Loucy (cell line): ENCODE measurements around the gene WNT11.

Experiments
- H2AFZ ChIP-seq: fragments of 200-600 bp; sonication (generic); 2 replicates; pipeline ENCODE4 v1.6.0; 2016; ENCODE audit warnings: antibody characterized with exemption, mild to moderate bottlenecking, low read length, moderate library complexity
- H3F3A ChIP-seq: fragments of 200-600 bp; 2 replicates; pipeline ENCODE4 v1.6.0; 2016; ENCODE audit warnings: antibody characterized with exemption, low read depth, mild to moderate bottlenecking
- H3K27me3 ChIP-seq: fragments of 200-600 bp; sonication (generic); 2 replicates; pipeline ENCODE4 v1.6.1; 2014; ENCODE audit warnings: low read length, mild to moderate bottlenecking; ENCODE audit not compliant: insufficient read depth, poor library complexity, severe bottlenecking
- H3K36me3 ChIP-seq: fragments of 200-600 bp; sonication (generic); 2 replicates; pipeline ENCODE4 v1.6.1; 2016; ENCODE audit warnings: low read length; ENCODE audit not compliant: insufficient read depth
- H3K4me1 ChIP-seq: fragments of 200-600 bp; sonication (generic); 2 replicates; pipeline ENCODE4 v1.5.1; 2014; ENCODE audit warnings: low read length, mild to moderate bottlenecking; ENCODE audit not compliant: insufficient read depth, poor library complexity, severe bottlenecking
- H3K4me2 ChIP-seq: fragments of 200-600 bp; sonication (generic); 2 replicates; pipeline ENCODE4 v1.6.0; 2014; ENCODE audit warnings: antibody characterized with exemption, low read length, low read depth, mild to moderate bottlenecking; ENCODE audit not compliant: poor library complexity, severe bottlenecking
- H3K4me3 ChIP-seq: fragments of 200-600 bp; sonication (generic); 2 replicates; pipeline ENCODE4 v1.5.1; 2014; ENCODE audit warnings: low read length, mild to moderate bottlenecking, mixed read lengths; ENCODE audit not compliant: poor library complexity, severe bottlenecking
- H3K79me2 ChIP-seq: fragments of 200-600 bp; sonication (generic); 2 replicates; pipeline ENCODE4 v1.6.1; 2014; ENCODE audit warnings: low read length; ENCODE audit not compliant: insufficient read depth
- H3K9ac ChIP-seq: fragments of 200-600 bp; sonication (generic); 2 replicates; pipeline ENCODE4 v1.6.0; 2014; ENCODE audit warnings: mild to moderate bottlenecking, low read depth, low read length, moderate library complexity; ENCODE audit not compliant: poor library complexity, severe bottlenecking
- H3K9me2 ChIP-seq: fragments of 200-600 bp; sonication (generic); replicated peaks from 2 replicates; pipeline ENCODE4 v1.6.1; 2016; ENCODE audit warnings: low read depth, low read length, mixed read lengths
- H3K9me3 ChIP-seq: fragments of 200-600 bp; sonication (generic); 2 replicates; pipeline ENCODE4 v1.6.1; 2014; ENCODE audit warnings: mild to moderate bottlenecking, antibody characterized with exemption, low read length, low read depth; ENCODE audit not compliant: insufficient read depth
- H4K20me1 ChIP-seq: fragments of 200-600 bp; sonication (generic); 2 replicates; pipeline ENCODE4 v1.6.0; 2014; ENCODE audit warnings: antibody characterized with exemption, low read length, mild to moderate bottlenecking; ENCODE audit not compliant: insufficient read depth, poor library complexity, severe bottlenecking
- CTCF ChIP-seq: fragments of 200-600 bp; sonication (generic); conservative IDR thresholded peaks from 2 replicates; pipeline ENCODE4 v1.5.1; 2014; ENCODE audit warnings: mild to moderate bottlenecking, antibody characterized with exemption, low read length
- EZH2phosphoT487 ChIP-seq: fragments of 200-600 bp; IDR thresholded peaks from 2 replicates; pipeline ENCODE4 v1.6.1; 2018; ENCODE audit warnings: antibody characterized with exemption, mild to moderate bottlenecking, moderate library complexity, borderline replicate concordance

Gene WNT11

DNA sequence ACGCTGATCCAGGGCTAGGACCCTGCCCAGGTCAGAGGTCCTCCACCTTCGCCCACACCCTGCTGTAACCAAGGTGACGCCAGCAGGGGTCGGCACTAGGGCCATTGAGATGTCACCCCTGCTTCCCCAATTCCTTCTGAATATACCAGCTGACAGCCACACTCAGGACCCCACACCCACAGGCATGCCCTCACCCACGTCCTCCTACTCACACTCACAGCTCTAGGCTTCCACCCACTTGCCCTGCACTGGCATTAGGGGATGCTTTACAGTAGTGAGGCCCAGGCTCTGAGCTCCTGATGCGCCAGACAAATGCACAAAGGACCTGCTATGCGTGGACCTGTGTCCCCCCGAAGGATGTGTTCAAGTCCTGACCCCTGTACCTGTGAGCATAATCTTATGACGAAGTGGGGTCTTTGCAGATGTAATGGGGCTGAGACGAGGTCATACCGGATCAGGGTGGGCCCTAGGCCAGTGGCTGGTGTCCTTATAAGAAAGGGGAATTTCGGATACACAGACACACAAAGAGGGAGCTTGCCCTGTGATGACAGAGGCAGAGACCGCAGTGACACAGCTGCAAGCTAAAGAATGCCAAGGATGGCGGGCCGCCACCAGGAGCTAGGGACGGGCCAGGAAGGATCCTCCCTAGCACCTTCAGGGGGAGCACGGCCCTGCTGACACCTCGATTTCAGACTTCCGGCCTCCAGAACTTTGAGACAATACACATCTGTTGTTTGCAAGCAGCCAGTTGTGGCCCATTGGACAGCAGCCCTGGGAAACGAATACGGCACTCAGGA lies 11.2 kb downstream of the WNT11 start:
- Histone ChIP-seq H3F3A (no peaks in the 10 kb centered on the region), H3K9ac (no peak overlapping the region), H3K4me3 (no peak overlapping the region), H3K27me3 (no peaks in the 10 kb centered on the region), H2AFZ (no peak overlapping the region), H4K20me1 (no peaks in the 10 kb centered on the region), H3K9me3 (no peaks in the 10 kb centered on the region), H3K36me3 (no peaks in the 10 kb centered on the region), H3K9me2 (no peaks in the 10 kb centered on the region), H3K4me2 (no peak overlapping the region), H3K79me2 (no peaks in the 10 kb centered on the region), H3K4me1 (no peaks in the 10 kb centered on the region)
- TF ChIP-seq EZH2phosphoT487 (no peak), CTCF (no peak)

- H3K9me2 ChIP-seq, result no peaks in the 10 kb centered on the region
- no peaks in the 10 kb centered on the region for H3K9me3 ChIP-seq
- no peak overlapping the region for H3K4me3 ChIP-seq
- H4K20me1 ChIP-seq, result no peaks in the 10 kb centered on the region
- no peaks in the 10 kb centered on the region for H3F3A ChIP-seq
- H3K79me2 ChIP-seq, result no peaks in the 10 kb centered on the region
- no peaks in the 10 kb centered on the region for H3K4me1 ChIP-seq
- no peak for TF ChIP-seq EZH2phosphoT487
- TF ChIP-seq CTCF, result no peak
- H3K9ac ChIP-seq, result no peak overlapping the region
- no peaks in the 10 kb centered on the region for H3K27me3 ChIP-seq
- no peak overlapping the region for H3K4me2 ChIP-seq
- H2AFZ ChIP-seq, result no peak overlapping the region
- H3K36me3 ChIP-seq, result no peaks in the 10 kb centered on the region
Measured at GRCh38 chr11:76193219-76193618, 13.1 kb downstream of the WNT11 start.

- Histone ChIP-seq H3F3A (no peaks in the 10 kb centered on the region), H3K36me3 (no peaks in the 10 kb centered on the region), H4K20me1 (no peaks in the 10 kb centered on the region), H3K9me2 (no peaks in the 10 kb centered on the region), H2AFZ (no peak overlapping the region), H3K79me2 (no peaks in the 10 kb centered on the region), H3K4me3 (no peak overlapping the region), H3K27me3 (no peaks in the 10 kb centered on the region), H3K4me2 (no peak overlapping the region), H3K9ac (no peak overlapping the region), H3K9me3 (no peaks in the 10 kb centered on the region), H3K4me1 (no peaks in the 10 kb centered on the region)
- no peak for TF ChIP-seq EZH2phosphoT487
- TF ChIP-seq CTCF, result no peak
Measured at GRCh38 chr11:76190376-76190775, 15.9 kb downstream of the WNT11 start.
